T-helper 2 cell (primary cell): ENCODE data around the gene RALY.
A peak's percentile ranks its signal among the peaks of the same experiment; 100 is the strongest.
"Not testable (repeated sequence)": the region's sequence is repeated elsewhere in the genome, so short reads cannot be mapped to it uniquely, and the experiment has no call there.

ENCODE experiments used
- DNase-seq, 5 experiments: peaks; one replicate each; pipeline versions ENCODE4 v3.0.0 to v3.0.0-alpha.2; 2012 to 2022

Gene RALY

GRCh38 chr20:34016736-34017135, 23.0 kb downstream of the RALY start:
- DNase-seq = no peak

- no peak for DNase-seq
Observed at GRCh38 chr20:34017610-34018009, 23.9 kb downstream of the RALY start.

DNA sequence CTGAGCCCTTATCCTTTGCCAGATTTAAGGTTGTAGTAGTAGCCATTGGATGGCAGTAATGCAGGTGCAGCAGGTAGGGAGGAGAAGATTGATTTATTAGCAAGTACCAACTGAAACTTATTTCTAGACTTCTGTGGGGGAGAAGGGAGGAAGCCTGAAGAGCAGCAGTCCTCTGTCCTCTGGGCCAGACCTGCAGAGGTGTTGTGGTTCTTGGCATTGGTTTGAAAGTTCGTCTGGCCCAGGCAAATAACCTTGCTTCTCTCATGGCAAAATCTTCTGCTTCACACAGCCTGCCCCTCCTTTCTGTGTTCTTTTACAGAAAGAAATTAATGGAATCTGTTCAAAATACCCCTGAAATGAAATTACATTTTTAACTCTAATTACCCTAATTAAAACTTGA, 24.5 kb downstream of the RALY start:
- DNase-seq = no peak

- peak in 1 of 5 experiments; percentile 41 for DNase-seq
Observed at GRCh38 chr20:34022151-34022838, 28.6 kb downstream of the RALY start.

- DNase-seq = no peak
Observed at GRCh38 chr20:34022839-34023234, 29.1 kb downstream of the RALY start.

GRCh38 chr20:34023937-34024722, 30.4 kb downstream of the RALY start:
- DNase-seq = no peak

DNA sequence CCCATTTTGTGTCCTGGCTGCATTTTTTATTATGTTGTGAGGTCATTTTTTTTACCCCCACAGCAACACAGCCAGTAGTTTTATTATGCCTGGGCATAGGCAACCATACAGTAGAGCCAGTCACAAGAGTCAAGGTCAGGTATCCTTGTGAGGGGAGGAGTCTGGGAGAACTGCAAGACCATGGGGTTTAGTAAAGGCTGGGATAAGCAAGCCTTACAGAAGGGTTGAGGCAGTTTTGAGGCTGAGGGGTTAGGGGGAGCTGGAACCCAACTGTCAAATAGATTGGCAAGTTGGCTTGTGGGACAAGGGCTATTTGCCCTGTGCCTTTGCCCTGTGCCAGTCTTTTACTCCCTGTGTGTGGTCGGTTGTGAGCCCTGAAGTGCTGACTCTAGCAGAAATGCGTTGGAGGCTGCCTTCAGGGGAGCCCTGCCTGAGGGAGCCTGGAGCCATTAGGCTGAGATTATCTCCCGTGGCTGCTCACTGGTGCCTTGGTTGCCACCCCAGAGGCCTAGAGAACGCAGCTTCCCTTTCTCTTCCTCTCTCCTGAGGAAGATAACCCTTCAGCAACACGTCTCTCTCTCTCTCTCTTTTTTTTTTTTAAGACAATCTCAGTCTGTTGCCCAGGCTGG, 31.1 kb downstream of the RALY start:
- DNase-seq = no peak

DNA sequence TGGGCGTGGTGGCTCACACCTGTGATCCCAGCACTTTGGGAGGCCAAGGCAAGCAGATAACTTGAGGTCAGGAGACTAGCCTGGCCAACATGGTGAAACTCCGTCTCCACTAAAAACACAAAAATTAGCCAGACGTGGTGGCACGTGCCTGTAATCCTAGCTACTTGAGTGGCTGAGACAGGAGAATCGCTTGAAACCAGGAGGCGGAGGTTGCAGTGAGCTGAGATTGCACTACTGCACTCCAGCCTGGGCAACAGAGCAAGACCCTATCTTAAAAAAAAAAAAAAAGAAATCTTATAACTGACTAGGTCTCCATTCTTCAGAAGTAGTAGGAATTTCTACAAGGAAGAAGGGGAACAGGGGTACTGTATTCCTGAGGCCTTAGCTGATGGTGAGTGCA, 34.3 kb downstream of the RALY start:
- not testable (repeated sequence) for DNase-seq

DNA sequence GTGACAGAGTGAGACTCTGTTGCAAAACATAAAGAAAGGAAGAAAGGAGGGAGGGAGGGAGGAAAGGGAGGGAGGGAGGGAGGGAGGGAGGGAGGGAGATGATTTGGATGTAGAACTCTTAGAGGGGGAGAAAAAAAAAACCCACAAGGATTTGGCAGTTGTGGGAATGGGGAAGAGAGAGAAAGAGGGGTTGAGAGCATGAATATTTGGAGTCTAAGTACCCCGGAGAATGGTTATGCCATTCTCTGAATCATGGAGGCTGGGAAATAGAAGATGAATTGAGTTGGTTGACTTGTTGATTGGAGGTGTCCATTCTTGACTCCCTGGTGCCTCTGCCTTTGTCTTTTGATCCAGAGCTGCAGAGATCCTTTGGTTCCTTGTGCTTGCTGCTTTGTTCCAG, 35.7 kb downstream of the RALY start:
- DNase-seq = no peak

DNA sequence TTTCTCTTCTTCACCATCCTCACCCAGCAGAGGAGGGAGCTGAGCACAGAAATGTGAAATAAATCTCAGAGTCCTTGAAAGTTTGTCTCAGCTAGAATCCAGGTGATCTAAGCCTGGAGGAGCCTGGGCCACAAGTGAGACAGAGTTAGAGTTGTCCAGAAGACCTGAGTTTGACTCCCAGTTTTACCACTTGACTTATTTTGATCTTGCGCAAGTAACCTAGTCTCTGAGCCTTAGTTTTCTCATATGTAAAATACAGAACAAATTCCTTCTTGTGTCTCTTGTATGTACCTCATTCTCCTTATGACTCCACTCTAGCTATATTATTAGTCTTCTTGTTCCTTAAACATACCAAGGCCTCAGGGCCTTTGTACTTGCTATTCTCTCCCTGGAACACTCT, 36.7 kb downstream of the RALY start:
- no peak for DNase-seq

DNA sequence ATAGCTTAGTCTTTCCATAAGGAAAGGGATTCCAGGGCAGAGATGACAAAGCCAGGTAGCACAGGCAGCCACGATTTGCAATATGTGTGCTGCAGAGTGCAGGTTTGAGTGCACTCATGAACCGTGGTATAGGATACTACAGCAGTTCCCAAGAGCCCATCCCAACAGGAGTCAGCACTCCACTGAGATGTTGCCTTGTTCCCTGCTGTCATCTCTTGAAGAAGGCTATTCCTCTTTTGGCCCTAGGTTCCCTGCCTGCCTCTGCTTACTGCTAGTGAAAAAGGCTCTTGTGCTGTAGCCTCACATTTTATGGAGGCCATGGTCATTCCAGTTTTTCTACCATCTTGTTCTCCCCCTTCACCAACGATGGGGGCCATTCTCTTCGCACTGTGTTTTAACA, 40.2 kb downstream of the RALY start:
- no peak for DNase-seq

DNA sequence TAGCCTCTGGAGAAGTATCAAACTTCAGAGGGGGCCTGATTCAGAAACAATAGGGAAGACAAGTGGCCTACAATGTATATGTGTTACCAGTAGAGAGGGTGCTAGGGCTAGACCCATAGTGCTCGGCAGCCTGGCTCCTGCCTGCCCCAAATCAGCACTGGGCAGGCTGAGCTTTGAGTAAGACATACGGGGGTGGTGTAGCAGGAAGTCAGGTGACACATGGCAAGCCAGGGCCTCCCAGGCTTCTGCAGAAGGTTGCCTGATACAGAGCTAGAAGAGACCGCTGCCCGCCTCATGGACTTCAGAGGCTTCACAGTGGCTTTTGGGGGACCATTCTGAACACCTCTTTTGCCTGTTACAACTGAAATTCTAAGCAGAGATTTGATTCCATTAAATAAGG, 43.4 kb downstream of the RALY start:
- DNase-seq = peak in 4 of 5 experiments; percentile 15 to 66 (median 18)

DNA sequence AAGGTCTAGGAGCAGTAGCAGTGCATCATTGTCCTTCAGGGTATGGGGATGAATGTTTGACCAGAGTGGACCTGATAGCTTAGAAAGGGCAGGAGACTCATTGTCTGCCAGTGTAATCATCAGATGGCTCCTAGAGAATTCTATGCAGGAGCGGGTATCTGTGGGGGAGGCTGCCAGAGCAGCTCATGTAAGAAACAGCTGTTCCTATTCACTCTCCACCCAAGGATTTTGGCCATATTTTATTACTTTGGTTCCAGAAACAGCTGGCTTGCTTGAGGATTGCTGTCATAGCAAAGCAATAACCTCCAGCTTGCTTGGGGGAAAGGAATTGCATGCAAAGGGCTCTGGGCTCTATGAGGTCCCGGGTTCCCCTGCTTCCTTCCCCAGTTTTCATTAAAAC, 44.1 kb downstream of the RALY start:
- no peak for DNase-seq

- no peak for DNase-seq
Observed at GRCh38 chr20:34040300-34040995, 46.7 kb downstream of the RALY start.

GRCh38 chr20:34041226-34041625, 47.5 kb downstream of the RALY start:
- DNase-seq = no peak

- DNase-seq = no peak
Observed at GRCh38 chr20:34042262-34042661, 48.6 kb downstream of the RALY start.

DNA sequence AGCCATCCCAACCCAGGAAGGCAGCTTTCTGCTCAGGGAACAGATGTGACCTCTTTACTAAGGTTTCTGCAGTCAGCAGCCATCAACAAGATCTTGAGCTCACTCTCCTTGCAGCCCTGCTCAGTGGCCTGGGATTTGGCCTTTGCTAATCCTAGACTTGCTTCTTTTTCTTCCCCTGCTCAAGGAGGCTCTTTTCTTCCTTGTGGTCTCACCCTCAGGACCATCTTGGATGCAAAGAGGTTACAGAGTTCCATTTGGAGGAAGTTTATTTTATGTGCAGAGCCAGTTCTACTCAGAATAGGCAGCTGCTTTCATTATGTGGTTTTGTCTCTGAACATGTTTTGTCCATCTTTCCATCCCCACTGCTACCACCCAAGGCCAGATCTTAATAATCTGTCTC, 49.3 kb downstream of the RALY start:
- DNase-seq = no peak

- DNase-seq = no peak
Observed at GRCh38 chr20:34045294-34045693, 51.6 kb downstream of the RALY start.

GRCh38 chr20:34045930-34046725, 52.4 kb downstream of the RALY start:
- no peak for DNase-seq

DNA sequence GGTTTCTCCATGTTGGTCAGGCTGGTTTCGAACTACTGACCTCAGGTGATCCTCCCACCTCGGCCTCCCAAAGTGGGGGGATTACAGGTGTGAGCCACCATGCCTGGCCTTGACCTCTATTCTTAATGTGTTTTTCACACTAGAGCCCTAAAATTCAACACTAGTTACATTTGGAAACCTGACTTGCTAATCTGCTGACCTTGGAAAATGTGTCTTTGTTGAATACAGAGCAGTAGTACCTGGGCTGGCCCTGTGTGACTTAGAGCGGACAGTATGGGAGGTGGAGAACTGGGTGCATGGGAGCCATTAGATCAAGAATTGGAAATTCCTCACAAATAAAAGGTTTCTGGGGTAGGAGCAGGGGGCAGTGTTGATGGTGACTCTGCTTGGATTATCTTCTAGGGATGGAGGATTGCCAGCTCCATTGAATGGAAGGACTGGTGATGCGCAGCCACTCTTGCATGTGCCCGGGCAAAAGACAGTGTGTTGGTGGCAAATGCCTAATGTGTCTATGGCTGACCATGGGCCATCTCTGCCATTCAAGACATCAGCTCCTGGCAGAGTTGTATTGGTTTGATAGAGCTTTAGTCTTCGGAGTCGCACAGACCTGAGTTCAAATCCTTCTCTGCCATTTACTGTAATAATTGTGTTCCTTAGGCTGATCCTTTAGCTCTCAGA, 53.4 kb downstream of the RALY start:
- DNase-seq = no peak

- DNase-seq = no peak
Observed at GRCh38 chr20:34047917-34048316, 54.2 kb downstream of the RALY start.

DNA sequence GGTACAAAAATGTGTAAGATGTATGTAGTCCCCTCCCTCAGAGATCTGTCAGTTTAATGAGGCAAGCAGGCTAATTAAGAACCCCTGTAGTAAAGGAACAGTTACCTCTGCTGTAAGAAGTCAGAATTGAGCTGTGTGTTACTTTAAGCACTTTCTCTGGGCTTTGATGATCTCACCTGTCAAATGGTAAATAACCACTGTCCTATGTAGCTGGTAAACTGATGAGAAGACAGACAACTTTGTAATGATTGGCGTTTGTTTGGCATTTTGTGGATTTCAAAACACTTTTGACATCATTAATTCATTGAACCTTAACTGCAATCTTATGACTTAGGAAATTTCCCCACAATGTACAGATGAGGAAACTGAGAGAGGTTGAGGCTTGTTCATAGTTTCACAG, 55.7 kb downstream of the RALY start:
- DNase-seq = no peak
